HUES6 (cell line): Measurements from ENCODE around the gene UNG.
"Not testable (repeated sequence)": the region's sequence is repeated elsewhere in the genome, so short reads cannot be mapped to it uniquely, and the experiment has no call there.

Source experiments
- H3K27ac ChIP-seq: 2 replicates; pipeline ENCODE4 v1.7.0; 2013; ENCODE audit warnings: low read depth, mild to moderate bottlenecking, low read length, inconsistent platforms
- H3K27me3 ChIP-seq: 2 replicates; pipeline ENCODE4 v1.6.1; 2013; ENCODE audit warnings: low read length; ENCODE audit not compliant: control insufficient read depth, insufficient read depth
- H3K36me3 ChIP-seq: 2 replicates; pipeline ENCODE4 v1.6.1; 2013; ENCODE audit warnings: low read length; ENCODE audit not compliant: control insufficient read depth, insufficient read depth
- H3K4me1 ChIP-seq: 2 replicates; pipeline ENCODE4 v1.6.1; 2013; ENCODE audit warnings: low read length; ENCODE audit not compliant: control insufficient read depth, insufficient read depth
- H3K4me3 ChIP-seq: 2 replicates; pipeline ENCODE4 v1.5.1; 2013; ENCODE audit warnings: low read depth, low read length
- H3K9ac ChIP-seq: one replicate; pipeline ENCODE4 v1.6.1; 2013; ENCODE audit warnings: mild to moderate bottlenecking, low read length
- H3K9me3 ChIP-seq: 2 replicates; pipeline ENCODE4 v1.6.1; 2013; ENCODE audit warnings: low read depth, low read length; ENCODE audit not compliant: control insufficient read depth, insufficient read depth

The UNG gene

DNA sequence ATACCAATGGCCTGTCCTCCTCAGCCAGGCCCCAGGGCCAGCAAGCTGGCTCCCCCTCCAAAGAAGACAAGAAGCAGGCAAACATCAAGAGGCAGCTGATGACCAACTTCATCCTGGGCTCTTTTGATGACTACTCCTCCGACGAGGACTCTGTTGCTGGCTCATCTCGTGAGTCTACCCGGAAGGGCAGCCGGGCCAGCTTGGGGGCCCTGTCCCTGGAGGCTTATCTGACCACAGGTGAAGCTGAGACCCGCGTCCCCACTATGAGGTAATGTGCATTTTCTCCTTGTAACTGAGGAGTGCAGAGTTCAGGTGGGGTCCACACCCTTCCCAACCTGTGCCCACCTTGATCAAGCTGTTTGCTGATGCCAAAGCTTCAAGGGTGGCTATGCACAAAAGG is 42.4 kb downstream of the UNG start:
- Histone ChIP-seq H3K27me3 (no peaks in the 10 kb centered on the region), H3K9me3 (peaks cover 6% of the 10 kb centered on the region; the same call in 1 of the 2 replicates), H3K27ac (no peak overlapping the region), H3K4me1 (no peaks in the 10 kb centered on the region), H3K4me3 (no peak overlapping the region), H3K9ac (no peak overlapping the region), H3K36me3 (no peaks in the 10 kb centered on the region)

DNA sequence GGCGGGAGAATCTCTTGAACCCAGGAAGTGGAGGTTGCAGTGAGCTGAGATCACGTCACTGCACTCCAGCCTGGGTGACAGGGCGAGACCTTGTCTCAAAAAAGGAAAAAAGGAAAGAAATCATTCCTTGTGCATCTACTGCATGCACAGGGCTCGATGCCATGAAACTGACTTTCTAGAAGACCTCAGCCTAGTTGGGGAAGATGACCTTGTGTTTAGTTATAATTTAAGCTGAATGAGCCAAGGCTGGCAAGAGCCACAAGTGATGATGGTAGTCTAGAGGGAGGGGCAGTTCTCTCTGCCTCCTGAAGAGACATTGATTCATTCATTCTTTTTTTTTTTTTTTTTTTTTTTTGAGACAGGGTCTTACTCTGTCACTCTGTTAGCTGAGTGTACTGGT is 43.2 kb downstream of the UNG start:
- Histone ChIP-seq H3K27me3 (no peaks in the 10 kb centered on the region), H3K4me3 (no peak overlapping the region), H3K36me3 (no peaks in the 10 kb centered on the region), H3K4me1 (no peaks in the 10 kb centered on the region), H3K27ac (no peak overlapping the region), H3K9me3 (peaks cover 6% of the 10 kb centered on the region; the same call in 1 of the 2 replicates), H3K9ac (no peak overlapping the region)

DNA sequence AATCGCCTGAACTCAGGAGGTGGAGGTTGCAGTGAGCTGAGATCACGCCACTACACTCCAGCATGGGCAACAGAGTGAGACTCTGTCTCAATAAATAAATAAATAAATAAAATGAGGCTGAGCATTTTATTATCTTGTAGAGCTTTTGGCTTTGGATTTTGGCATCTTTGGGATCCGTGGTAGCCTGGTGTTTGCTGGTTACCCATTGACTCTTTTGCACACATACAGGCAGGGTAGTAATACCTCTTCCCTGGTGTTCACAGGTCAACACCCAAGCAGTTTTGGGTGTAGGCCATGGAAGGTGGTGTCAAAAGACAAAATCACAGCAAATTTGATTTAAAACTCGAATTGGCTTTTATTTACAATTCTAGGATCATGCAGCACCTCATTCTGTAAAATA is 46.8 kb downstream of the UNG start:
- Histone ChIP-seq H3K9ac (no peak overlapping the region), H3K36me3 (no peaks in the 10 kb centered on the region), H3K9me3 (no peaks in the 10 kb centered on the region), H3K27ac (no peak overlapping the region), H3K4me1 (no peaks in the 10 kb centered on the region), H3K27me3 (no peaks in the 10 kb centered on the region), H3K4me3 (no peak overlapping the region)

DNA sequence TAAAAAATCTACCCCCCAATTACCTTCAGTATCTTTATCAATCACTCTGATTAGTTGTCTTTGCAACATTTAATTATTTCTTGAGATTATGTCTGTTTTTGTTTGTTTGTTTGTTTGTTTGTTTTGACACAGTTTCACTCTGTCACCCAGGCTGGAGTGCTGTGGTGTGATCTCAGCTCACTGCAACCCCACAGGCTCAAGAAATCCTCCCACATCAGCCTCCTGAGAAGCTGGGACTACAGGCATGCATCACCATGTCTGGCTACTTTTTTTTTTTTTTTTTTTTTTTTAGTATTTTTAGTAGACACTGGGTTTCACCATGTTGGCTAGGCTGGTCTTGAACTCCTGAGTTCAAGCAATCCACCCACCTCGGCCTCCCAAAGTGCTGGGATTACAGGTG is 49.7 kb downstream of the UNG start:
- not testable (repeated sequence) for H3K9ac ChIP-seq, H3K4me3 ChIP-seq, H3K27me3 ChIP-seq, H3K9me3 ChIP-seq, H3K4me1 ChIP-seq, H3K36me3 ChIP-seq, H3K27ac ChIP-seq

DNA sequence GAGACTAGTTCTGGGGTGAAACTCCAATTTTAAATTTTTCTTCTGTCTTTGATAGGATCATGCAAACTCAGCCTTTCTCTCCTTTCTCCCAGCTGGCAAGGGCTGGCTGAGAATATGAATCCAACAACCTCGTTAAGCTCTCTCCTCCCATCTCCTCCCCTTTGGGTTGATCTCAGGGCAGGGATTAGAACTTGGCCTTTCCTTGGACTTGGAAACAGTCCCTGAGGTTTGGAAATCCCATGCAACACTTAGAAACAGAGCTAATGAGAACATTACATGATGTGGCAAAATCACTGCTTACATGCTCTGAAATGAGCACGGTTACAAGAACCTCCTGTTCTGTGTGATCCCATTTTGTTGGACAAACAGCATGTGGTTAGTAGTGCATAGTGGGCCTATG is 50.6 kb downstream of the UNG start:
- Histone ChIP-seq H3K27me3 (peaks cover 4% of the 10 kb centered on the region; the same call in 1 of the 2 replicates), H3K4me3 (no peak overlapping the region), H3K4me1 (no peaks in the 10 kb centered on the region), H3K9me3 (no peaks in the 10 kb centered on the region), H3K36me3 (no peaks in the 10 kb centered on the region), H3K27ac (no peak overlapping the region), H3K9ac (no peak overlapping the region)

DNA sequence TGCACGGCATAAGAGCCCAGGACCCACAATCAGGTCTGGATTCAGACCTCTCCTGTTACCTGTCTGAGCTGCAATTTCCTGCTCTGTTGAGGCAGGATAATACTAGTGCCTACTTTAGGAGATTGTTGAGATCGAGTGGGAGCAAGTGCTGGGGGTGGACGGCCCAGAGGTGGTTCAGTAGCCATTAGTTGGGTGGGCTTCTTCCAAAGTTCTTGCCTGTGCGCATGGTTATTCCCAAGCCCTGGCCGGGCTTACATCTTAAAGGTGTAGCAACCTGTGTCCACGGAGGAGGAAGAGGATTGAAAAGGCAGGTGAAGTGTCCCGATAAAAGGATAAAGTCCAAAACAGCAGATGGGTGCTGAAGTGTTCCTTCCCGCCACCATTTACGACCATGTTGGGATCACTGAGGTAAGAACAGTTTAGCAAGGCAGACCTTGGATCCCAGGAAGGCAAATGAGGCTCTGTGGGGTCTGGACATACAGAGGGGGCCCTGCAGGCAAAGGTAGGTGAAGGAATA is 52.8 kb downstream of the UNG start:
- H3K27ac ChIP-seq: no peak overlapping the region
- peaks cover 14% of the 10 kb centered on the region for H3K27me3 ChIP-seq
- no peaks in the 10 kb centered on the region for H3K36me3 ChIP-seq
- no peak overlapping the region for H3K9ac ChIP-seq
- peaks cover 5% of the 10 kb centered on the region; the same call in 1 of the 2 replicates for H3K4me1 ChIP-seq
- H3K4me3 ChIP-seq: no peak overlapping the region
- H3K9me3 ChIP-seq: no peaks in the 10 kb centered on the region

DNA sequence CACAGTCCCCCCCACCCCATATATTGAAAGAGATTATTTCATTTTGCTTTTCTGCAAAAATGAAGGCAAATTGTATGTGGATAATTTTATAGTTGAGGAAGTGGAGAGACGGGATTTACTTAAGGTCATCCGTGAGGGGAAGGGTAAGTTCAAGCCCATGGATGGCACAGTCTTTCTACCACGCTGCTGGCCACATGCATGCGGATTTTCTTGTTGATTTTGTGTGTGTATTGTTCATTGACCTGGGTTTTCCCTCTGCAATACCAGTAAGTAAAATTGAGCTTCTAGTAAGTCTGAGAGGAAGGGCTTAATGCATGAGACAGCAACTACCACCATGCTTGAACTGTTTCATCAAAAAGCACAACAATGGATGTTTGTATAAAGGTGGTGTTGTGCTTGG is 54.1 kb downstream of the UNG start:
- Histone ChIP-seq H3K9me3 (no peaks in the 10 kb centered on the region), H3K4me1 (peaks cover 10% of the 10 kb centered on the region; the same call in 1 of the 2 replicates), H3K4me3 (no peak overlapping the region), H3K9ac (no peak overlapping the region), H3K27me3 (peaks cover 14% of the 10 kb centered on the region), H3K36me3 (no peaks in the 10 kb centered on the region), H3K27ac (no peak overlapping the region)

DNA sequence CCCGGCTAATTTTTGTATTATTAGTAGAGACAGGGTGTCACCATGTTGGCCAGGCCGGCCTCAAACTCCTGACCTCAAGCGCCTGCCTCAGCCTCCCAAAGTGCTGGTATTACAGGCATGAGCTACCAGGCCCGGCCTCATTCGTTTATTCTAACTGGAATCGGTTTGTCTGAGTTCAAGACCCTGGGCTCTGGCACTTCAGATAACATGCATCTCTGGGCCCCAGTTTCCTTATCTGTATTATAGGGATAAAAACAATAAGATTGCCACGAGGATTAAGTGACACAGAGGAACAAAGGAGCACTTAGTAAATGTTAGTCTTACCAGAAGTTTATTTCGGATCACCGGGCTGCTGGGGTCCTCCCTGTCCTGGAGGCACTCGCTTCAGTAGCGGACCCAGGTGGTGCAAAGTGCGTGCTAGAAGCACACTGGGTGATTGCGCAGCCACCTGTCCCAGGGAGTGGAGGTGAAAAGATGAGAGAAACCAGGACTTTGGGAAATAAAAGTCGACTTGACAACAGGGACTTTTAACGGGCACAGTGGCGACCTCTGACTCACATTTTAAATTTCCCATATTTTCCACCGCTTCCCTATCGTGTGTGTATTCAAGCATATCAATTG is 56.5 kb downstream of the UNG start:
- peak overlapping the region; percentile 70 for H3K4me3 ChIP-seq
- no peak overlapping the region for H3K27ac ChIP-seq
- H3K9ac ChIP-seq: peak overlapping the region; percentile 7

DNA sequence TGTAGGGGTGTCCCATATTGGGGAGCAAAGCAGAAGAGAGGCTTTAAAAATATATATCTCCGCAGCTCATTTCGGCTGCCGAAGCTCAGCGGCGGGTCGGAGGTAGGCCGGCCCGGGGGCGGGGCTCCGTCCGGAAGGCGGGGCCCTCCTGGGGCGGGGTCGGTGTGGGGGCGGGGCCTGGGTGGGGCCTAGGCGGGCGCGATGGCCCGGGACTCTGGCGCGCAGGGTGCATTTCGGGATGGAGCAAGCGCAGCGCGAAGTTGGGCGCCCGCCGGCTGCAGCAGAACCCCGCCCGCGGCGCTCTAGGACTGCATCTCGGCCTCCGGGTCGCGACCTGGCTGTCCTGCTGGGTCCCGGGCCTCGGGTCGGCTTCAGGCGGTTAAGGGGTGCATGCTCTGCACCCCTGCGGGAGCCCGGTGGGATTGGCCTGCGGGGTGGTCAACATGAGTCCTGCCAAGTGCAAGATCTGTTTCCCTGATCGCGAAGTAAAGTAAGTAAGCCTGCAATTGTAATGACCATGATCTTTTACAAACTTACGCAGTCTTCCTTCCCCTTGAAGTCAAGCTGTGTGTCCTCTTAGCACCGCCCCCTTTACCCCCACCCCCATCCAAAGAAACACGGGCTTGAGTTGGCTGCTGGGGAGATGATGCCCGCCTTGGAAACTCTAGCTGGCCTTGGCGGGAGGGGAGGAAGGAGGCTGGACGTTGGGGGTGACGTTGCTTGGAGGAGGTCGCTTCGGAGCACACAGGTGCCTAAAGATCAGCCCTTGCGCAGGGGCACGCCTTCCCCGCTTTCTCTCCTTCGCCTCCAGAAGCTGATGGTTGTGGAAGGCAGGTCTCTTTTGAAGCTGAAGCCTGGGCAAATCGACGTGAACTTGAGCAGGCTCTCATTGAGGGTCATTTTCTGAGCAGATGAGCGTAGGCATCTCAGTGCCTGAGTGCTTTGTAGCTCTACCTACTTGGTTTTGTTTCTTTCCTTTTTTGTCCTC is 57.3 kb downstream of the UNG start:
- Histone ChIP-seq H3K27ac (0 out of 2 replicates have a peak overlapping the region, but pooled peaks have one; percentile 36), H3K4me3 (peak overlapping the region; percentile 82), H3K9me3 (no peaks in the 10 kb centered on the region), H3K9ac (peak overlapping the region; percentile 47), H3K27me3 (peaks cover 10% of the 10 kb centered on the region), H3K4me1 (peaks cover 10% of the 10 kb centered on the region; the same call in 1 of the 2 replicates), H3K36me3 (no peaks in the 10 kb centered on the region)

More for the DNA sequence above, 56.5 kb downstream of the UNG start:
- Histone ChIP-seq H3K9me3 (no peaks in the 10 kb centered on the region), H3K36me3 (no peaks in the 10 kb centered on the region), H3K4me1 (peaks cover 10% of the 10 kb centered on the region; the same call in 1 of the 2 replicates), H3K27me3 (peaks cover 14% of the 10 kb centered on the region)

DNA sequence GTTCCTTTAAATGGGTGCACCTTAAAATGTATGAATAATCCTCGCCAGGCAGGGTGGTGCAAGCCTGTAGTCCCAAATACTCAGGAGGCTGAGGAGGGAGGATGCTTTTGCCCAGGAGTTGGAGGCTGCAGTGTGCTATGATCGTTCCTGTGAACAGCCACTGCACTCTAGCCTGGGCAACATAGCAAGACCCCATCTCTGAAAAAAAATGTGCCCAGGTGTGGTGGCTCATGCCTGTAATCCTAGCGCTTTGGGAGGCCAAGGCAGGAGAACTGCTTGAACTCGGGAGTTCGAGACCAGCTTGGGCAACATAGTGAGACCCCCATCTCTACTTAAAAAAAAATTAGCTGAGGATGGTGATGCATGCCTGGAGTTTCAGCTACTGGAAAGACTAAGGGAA is 58.6 kb downstream of the UNG start:
- no peak overlapping the region for H3K27ac ChIP-seq
- no peaks in the 10 kb centered on the region for H3K36me3 ChIP-seq
- peaks cover 10% of the 10 kb centered on the region for H3K27me3 ChIP-seq
- H3K9me3 ChIP-seq: no peaks in the 10 kb centered on the region
- H3K9ac ChIP-seq: no peak overlapping the region
- H3K4me3 ChIP-seq: no peak overlapping the region
- H3K4me1 ChIP-seq: peaks cover 10% of the 10 kb centered on the region; the same call in 1 of the 2 replicates

DNA sequence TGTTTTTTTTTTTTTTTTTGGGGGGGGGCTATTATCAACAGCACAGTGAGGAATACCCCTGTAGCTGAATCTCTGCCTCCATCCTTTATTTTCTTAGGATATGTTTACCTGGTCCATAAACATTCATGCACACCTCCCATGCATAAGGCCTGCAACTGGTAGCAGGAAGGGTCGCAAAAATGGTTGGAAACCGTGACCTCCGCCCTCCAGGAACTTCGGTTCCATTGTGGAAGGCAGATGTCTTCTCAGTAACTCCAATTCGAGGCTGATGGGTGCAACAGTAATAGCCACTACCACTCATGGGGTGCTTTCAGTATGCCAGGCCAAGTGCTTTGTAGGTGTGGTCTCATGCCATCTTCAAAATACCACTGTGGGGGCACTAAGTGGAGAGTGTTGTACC is 59.2 kb downstream of the UNG start:
- Histone ChIP-seq H3K9me3 (no peaks in the 10 kb centered on the region), H3K27me3 (peaks cover 10% of the 10 kb centered on the region), H3K4me3 (no peak overlapping the region), H3K27ac (no peak overlapping the region), H3K36me3 (no peaks in the 10 kb centered on the region), H3K9ac (no peak overlapping the region), H3K4me1 (peaks cover 10% of the 10 kb centered on the region; the same call in 1 of the 2 replicates)
